MM.1S (cell line): ENCODE results near the gene VSIR.

Source experiments
- CTCF ChIP-seq: fragments of 300-600 bp; sonication (generic); IDR thresholded peaks from 2 replicates; pipeline ENCODE4 v1.5.1; 2016; ENCODE audit warnings: antibody characterized with exemption, low read length, mixed read lengths
- EZH2 ChIP-seq: fragments of 300-600 bp; sonication (generic); optimal IDR thresholded peaks from 2 replicates; pipeline ENCODE3; 2017; ENCODE audit warnings: low read depth, mild to moderate bottlenecking, antibody characterized with exemption, low read length, mixed read lengths
- EZH2phosphoT487 ChIP-seq: fragments of 300-600 bp; sonication (generic); IDR thresholded peaks from 2 replicates; pipeline ENCODE4 v1.6.1; 2018; ENCODE audit warnings: antibody characterized with exemption, low read length

- no peak for TF ChIP-seq CTCF
- TF ChIP-seq EZH2: no peak
- TF ChIP-seq EZH2phosphoT487: no peak
Measured at GRCh38 chr10:71725249-71725648, 48.1 kb downstream of the VSIR start.
